ENCODE measurements around the gene RNF223.

RNF223 gene

DNA sequence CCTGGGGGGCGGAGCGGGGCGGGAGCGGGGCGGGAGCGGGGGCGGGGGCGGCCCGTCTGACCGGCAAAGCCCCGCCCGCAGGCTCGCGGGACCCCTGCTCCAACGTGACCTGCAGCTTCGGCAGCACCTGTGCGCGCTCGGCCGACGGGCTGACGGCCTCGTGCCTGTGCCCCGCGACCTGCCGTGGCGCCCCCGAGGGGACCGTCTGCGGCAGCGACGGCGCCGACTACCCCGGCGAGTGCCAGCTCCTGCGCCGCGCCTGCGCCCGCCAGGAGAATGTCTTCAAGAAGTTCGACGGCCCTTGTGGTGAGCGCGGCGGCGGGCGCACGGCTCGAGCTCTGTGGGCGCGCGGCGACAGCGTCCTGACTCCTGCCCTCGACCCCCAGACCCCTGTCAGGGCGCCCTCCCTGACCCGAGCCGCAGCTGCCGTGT is 33.0 kb downstream of the RNF223 start:
- H3K9me3 ChIP-seq (replicated peaks; ENCODE audit: low read length) = no peaks in the 10 kb centered on the region
- no peak overlapping the region for H3K4me2 ChIP-seq (ENCODE audit: low read length)
- no peak overlapping the region for H3K4me3 ChIP-seq (ENCODE audit: low read length)
- peaks cover 15% of the 10 kb centered on the region for H3K27me3 ChIP-seq (ENCODE audit: control insufficient read depth, insufficient read depth, low read length)
- H3K36me3 ChIP-seq (ENCODE audit: insufficient read depth, low read length) = no peaks in the 10 kb centered on the region
- no peak overlapping the region for H3K9ac ChIP-seq (ENCODE audit: low read depth, low read length)
- H3K4me1 ChIP-seq (ENCODE audit: control insufficient read depth, insufficient read depth, low read length) = peaks cover 8% of the 10 kb centered on the region

- peaks cover 15% of the 10 kb centered on the region for H3K27me3 ChIP-seq (ENCODE audit: control insufficient read depth, insufficient read depth, low read length)
- no peak overlapping the region for H3K9ac ChIP-seq (ENCODE audit: low read depth, low read length)
- peak overlapping the region; percentile 71 for H3K4me3 ChIP-seq (ENCODE audit: low read length)
These were observed 33.8 kb downstream of the RNF223 start for GRCh38 chr1:1040004-1040991.

DNA sequence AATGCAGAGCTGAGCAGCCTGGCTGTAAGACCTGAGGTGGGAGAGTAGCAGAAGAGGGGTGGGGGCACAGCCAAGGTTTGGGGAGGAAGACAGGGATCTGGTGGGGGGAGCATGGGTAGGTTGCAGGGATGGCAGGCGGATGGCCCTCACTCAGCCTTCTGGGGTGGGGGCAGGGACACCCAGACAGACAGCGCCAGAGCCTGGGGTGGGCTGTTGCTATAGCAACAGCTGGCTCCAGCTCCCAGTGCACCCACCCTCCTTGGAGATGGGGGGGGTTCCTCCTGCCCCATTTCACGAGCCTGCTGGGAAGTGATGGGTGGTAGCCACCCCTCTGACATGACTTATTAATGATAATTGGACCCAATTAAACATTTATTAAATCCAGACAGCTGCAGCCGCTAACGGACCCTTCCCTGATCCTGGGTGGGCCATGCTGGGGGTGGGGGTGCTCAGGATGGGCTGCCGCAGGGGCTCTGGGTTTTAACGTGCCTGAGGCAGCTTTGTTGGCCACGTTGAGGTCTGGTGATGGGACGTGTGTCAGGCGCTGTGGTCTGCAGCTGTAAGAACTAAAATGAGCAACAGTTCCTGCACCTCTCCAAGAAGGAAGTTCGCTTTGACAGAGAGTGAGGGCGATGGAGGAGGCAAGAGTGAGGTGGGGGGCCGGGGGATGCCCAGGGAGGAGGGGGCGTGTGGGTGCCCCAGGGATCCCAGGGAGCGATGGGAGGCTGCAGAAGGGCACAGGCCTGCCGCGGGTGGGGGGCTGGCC is 34.8 kb downstream of the RNF223 start:
- peaks cover 8% of the 10 kb centered on the region for H3K4me1 ChIP-seq (ENCODE audit: control insufficient read depth, insufficient read depth, low read length)
- no peaks in the 10 kb centered on the region for H3K9me3 ChIP-seq (replicated peaks; ENCODE audit: low read length)
- no peak overlapping the region for H3K9ac ChIP-seq (ENCODE audit: low read depth, low read length)
- no peaks in the 10 kb centered on the region for H3K36me3 ChIP-seq (ENCODE audit: insufficient read depth, low read length)
- H3K27me3 ChIP-seq (ENCODE audit: control insufficient read depth, insufficient read depth, low read length) = peaks cover 17% of the 10 kb centered on the region
- H3K4me3 ChIP-seq (ENCODE audit: low read length) = no peak overlapping the region
- no peak overlapping the region for H3K4me2 ChIP-seq (ENCODE audit: low read length)

More at GRCh38 chr1:1040004-1040991, 33.8 kb downstream of the RNF223 start:
- Histone ChIP-seq H3K36me3 (ENCODE audit: insufficient read depth, low read length) (no peaks in the 10 kb centered on the region), H3K4me1 (ENCODE audit: control insufficient read depth, insufficient read depth, low read length) (peaks cover 8% of the 10 kb centered on the region), H3K9me3 (replicated peaks; ENCODE audit: low read length) (no peaks in the 10 kb centered on the region), H3K4me2 (ENCODE audit: low read length) (peak overlapping the region; percentile 95)

GRCh38 chr1:1038694-1039093 is 35.4 kb downstream of the RNF223 start:
- no peak overlapping the region for H3K4me3 ChIP-seq (ENCODE audit: low read length)
- no peak overlapping the region for H3K4me2 ChIP-seq (ENCODE audit: low read length)
- peaks cover 23% of the 10 kb centered on the region for H3K27me3 ChIP-seq (ENCODE audit: control insufficient read depth, insufficient read depth, low read length)
- peaks cover 8% of the 10 kb centered on the region for H3K4me1 ChIP-seq (ENCODE audit: control insufficient read depth, insufficient read depth, low read length)
- H3K9ac ChIP-seq (ENCODE audit: low read depth, low read length) = no peak overlapping the region
- no peaks in the 10 kb centered on the region for H3K9me3 ChIP-seq (replicated peaks; ENCODE audit: low read length)
- H3K36me3 ChIP-seq (ENCODE audit: insufficient read depth, low read length) = no peaks in the 10 kb centered on the region

DNA sequence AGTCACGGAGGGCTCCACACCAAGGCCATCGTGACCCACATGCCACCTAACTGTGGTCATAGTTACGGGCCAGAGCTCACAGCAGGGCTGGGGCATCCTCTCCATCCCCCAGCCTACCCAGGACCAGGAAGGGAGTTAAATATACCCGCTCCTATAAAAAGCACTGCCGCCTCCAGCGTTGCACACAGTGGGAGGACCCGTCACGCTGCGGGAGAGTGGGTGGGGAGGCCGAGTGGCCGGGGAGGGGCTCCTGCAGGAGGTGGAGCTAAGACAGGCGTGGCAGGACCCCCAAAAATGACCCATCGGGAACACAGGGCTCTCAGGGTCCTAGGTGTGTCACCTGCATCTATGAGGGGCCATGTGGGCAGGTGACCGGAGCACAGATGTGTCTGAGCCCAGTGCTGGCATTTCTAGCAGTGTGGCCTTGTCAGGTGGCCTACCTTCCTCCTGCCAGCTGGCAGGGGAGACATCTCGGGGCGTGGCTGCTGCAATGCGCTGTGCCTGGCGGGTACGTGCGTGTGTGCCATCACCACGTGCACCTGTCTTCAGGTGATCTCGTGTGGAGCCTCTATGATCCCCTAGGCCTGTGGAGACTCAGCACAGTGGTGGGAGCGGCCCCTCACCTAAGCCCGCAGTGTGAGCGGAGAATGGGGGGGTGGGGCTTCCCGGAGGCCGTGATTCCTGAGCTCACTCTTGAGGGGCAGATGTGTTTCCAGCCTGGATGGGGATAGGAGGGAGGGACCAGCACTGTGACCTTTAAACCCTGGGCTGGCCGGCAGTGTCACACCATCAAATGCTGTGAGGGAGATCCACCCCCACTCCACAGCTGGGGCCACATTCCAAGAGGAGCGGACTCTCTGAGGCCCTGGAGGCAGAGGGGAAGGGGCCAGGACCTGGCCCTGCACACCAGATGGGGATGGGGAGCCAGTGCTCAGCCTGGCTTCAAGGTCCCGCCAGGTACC is 36.5 kb downstream of the RNF223 start:
- H3K9ac ChIP-seq (ENCODE audit: low read depth, low read length) = no peak overlapping the region
- H3K4me2 ChIP-seq (ENCODE audit: low read length) = no peak overlapping the region
- H3K4me1 ChIP-seq (ENCODE audit: control insufficient read depth, insufficient read depth, low read length) = peaks cover 15% of the 10 kb centered on the region
- peaks cover 30% of the 10 kb centered on the region for H3K27me3 ChIP-seq (ENCODE audit: control insufficient read depth, insufficient read depth, low read length)
- no peaks in the 10 kb centered on the region for H3K9me3 ChIP-seq (replicated peaks; ENCODE audit: low read length)
- no peaks in the 10 kb centered on the region for H3K36me3 ChIP-seq (ENCODE audit: insufficient read depth, low read length)
- no peak overlapping the region for H3K4me3 ChIP-seq (ENCODE audit: low read length)

DNA sequence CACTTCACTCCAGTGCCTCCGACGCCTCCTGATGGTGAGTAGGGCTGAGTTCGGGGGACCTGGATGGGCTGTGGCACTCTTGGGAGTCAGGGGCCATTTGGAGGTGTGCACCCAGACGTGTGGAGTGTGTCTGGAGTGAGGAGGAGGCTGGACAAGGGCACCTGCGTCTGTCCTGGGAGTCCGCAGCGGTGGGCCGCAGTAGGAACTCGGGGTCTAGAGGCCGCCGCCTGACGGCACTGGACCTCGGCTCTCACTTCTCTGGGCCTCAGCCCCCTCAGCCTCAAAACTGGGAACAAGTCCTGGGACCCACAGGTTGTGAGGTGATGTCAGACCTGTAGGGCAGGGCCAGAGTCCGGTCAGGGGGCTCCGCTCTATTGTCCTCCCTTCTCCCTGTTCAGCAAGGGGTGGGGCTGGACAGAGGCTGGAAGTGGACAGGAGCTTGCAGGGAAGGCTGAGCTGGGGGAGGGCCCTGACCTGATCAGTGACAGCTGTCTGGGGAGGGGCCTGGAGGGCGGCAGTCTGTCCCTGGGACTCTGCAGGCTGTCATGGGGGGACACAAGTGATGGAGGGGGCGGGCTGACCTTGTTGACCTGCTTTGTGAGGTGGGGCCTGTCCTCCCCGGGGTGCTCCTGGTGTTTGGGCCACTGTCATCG is 38.7 kb downstream of the RNF223 start:
- Histone ChIP-seq H3K27me3 (ENCODE audit: control insufficient read depth, insufficient read depth, low read length) (peaks cover 36% of the 10 kb centered on the region), H3K9ac (ENCODE audit: low read depth, low read length) (no peak overlapping the region), H3K9me3 (replicated peaks; ENCODE audit: low read length) (no peaks in the 10 kb centered on the region), H3K4me3 (ENCODE audit: low read length) (no peak overlapping the region), H3K4me2 (ENCODE audit: low read length) (no peak overlapping the region), H3K36me3 (ENCODE audit: insufficient read depth, low read length) (no peaks in the 10 kb centered on the region), H3K4me1 (ENCODE audit: control insufficient read depth, insufficient read depth, low read length) (peaks cover 15% of the 10 kb centered on the region)

GRCh38 chr1:1034439-1034781 is 39.7 kb downstream of the RNF223 start:
- H3K9me3 ChIP-seq (replicated peaks; ENCODE audit: low read length) = no peaks in the 10 kb centered on the region
- H3K9ac ChIP-seq (ENCODE audit: low read depth, low read length) = no peak overlapping the region
- no peak overlapping the region for H3K4me3 ChIP-seq (ENCODE audit: low read length)
- no peak overlapping the region for H3K4me2 ChIP-seq (ENCODE audit: low read length)
- no peaks in the 10 kb centered on the region for H3K36me3 ChIP-seq (ENCODE audit: insufficient read depth, low read length)
- H3K27me3 ChIP-seq (ENCODE audit: control insufficient read depth, insufficient read depth, low read length) = peaks cover 31% of the 10 kb centered on the region
- H3K4me1 ChIP-seq (ENCODE audit: control insufficient read depth, insufficient read depth, low read length) = peaks cover 8% of the 10 kb centered on the region

GRCh38 chr1:1033731-1034438 is 40.2 kb downstream of the RNF223 start:
- Histone ChIP-seq H3K27me3 (ENCODE audit: control insufficient read depth, insufficient read depth, low read length) (peaks cover 29% of the 10 kb centered on the region), H3K36me3 (ENCODE audit: insufficient read depth, low read length) (no peaks in the 10 kb centered on the region), H3K9me3 (replicated peaks; ENCODE audit: low read length) (no peaks in the 10 kb centered on the region), H3K4me3 (ENCODE audit: low read length) (peak overlapping the region; percentile 47), H3K4me1 (ENCODE audit: control insufficient read depth, insufficient read depth, low read length) (peaks cover 8% of the 10 kb centered on the region), H3K9ac (ENCODE audit: low read depth, low read length) (no peak overlapping the region), H3K4me2 (ENCODE audit: low read length) (peak overlapping the region; percentile 72)

DNA sequence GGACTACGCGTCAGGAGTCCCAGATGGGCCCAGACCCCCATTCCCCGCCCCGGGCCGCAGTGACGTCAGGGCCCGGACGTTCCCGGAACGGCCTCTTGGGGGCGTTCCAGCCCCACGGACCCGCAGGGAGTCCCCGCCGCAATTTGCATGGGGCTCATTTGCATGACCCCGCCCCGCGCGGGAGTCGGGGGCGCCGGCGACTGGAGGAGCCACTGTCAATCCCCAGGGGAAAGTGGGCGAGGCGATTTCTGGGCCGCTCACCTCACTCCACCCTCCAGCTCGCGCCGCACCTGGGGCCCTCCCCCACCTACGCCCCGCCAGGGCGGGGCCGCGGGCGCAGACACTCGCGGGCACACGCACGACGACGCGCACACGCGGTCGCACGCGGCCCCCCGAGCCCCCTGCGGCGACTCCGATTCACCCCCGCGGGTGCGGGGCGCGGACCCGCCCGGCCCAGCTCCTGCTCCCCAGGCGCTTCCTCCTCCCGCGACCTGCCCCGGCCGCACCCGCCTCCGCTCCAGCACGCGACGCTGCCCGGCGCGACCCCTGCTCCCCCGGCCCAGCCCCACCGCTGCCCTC is 41.0 kb downstream of the RNF223 start:
- Histone ChIP-seq H3K4me2 (ENCODE audit: low read length) (peak overlapping the region; percentile 92), H3K4me3 (ENCODE audit: low read length) (peak overlapping the region; percentile 68), H3K36me3 (ENCODE audit: insufficient read depth, low read length) (no peaks in the 10 kb centered on the region), H3K9ac (ENCODE audit: low read depth, low read length) (no peak overlapping the region), H3K27me3 (ENCODE audit: control insufficient read depth, insufficient read depth, low read length) (peaks cover 21% of the 10 kb centered on the region), H3K9me3 (replicated peaks; ENCODE audit: low read length) (no peaks in the 10 kb centered on the region), H3K4me1 (ENCODE audit: control insufficient read depth, insufficient read depth, low read length) (peaks cover 8% of the 10 kb centered on the region)

GRCh38 chr1:1032424-1032823 is 41.7 kb downstream of the RNF223 start:
- no peaks in the 10 kb centered on the region for H3K36me3 ChIP-seq (ENCODE audit: insufficient read depth, low read length)
- H3K4me1 ChIP-seq (ENCODE audit: control insufficient read depth, insufficient read depth, low read length) = peaks cover 8% of the 10 kb centered on the region
- peaks cover 21% of the 10 kb centered on the region for H3K27me3 ChIP-seq (ENCODE audit: control insufficient read depth, insufficient read depth, low read length)
- no peak overlapping the region for H3K4me3 ChIP-seq (ENCODE audit: low read length)
- H3K9ac ChIP-seq (ENCODE audit: low read depth, low read length) = no peak overlapping the region
- peak overlapping the region; percentile 92 for H3K4me2 ChIP-seq (ENCODE audit: low read length)
- no peaks in the 10 kb centered on the region for H3K9me3 ChIP-seq (replicated peaks; ENCODE audit: low read length)
